ENCODE data around the gene MYO19.
"Not testable (repeated sequence)": the region's sequence is repeated elsewhere in the genome, so short reads cannot be mapped to it uniquely, and the experiment has no call there.

Gene MYO19

GRCh38 chr17:36504156-36504545 lies 30.5 kb downstream of the MYO19 start:
- no peak for DNase-seq
- in situ Hi-C loops (cut with HindIII; ENCODE audit: low pct_ligation_motif_present, low pct_unique_long_range_greater_than_20kb, low sequenced_read_pairs): no loop called here

- in situ Hi-C loops (cut with HindIII; ENCODE audit: low pct_ligation_motif_present, low pct_unique_long_range_greater_than_20kb, low sequenced_read_pairs): no loop called here
- DNase-seq: no peak
Measured at GRCh38 chr17:36503456-36504155, 31.1 kb downstream of the MYO19 start.

- DNase-seq: no peak
- in situ Hi-C loops (cut with HindIII; ENCODE audit: low pct_ligation_motif_present, low pct_unique_long_range_greater_than_20kb, low sequenced_read_pairs): no loop called here
Measured at GRCh38 chr17:36501963-36502362, 32.7 kb downstream of the MYO19 start.

- in situ Hi-C loops (cut with HindIII; ENCODE audit: low pct_ligation_motif_present, low pct_unique_long_range_greater_than_20kb, low sequenced_read_pairs): no loop called here
- no peak for DNase-seq
Measured at GRCh38 chr17:36501351-36501750, 33.3 kb downstream of the MYO19 start.

- in situ Hi-C loops (cut with HindIII; ENCODE audit: low pct_ligation_motif_present, low pct_unique_long_range_greater_than_20kb, low sequenced_read_pairs): no loop called here
- DNase-seq: peak; percentile 22
Measured at GRCh38 chr17:36500745-36501225, 33.9 kb downstream of the MYO19 start.

- in situ Hi-C loops (cut with HindIII; ENCODE audit: low pct_ligation_motif_present, low pct_unique_long_range_greater_than_20kb, low sequenced_read_pairs): no loop called here
Measured at GRCh38 chr17:36498560-36499300, 35.9 kb downstream of the MYO19 start.

GRCh38 chr17:36498155-36498554 lies 36.5 kb downstream of the MYO19 start:
- in situ Hi-C loops (cut with HindIII; ENCODE audit: low pct_ligation_motif_present, low pct_unique_long_range_greater_than_20kb, low sequenced_read_pairs): no loop called here

More at GRCh38 chr17:36498560-36499300, 35.9 kb downstream of the MYO19 start:
- DNase-seq: no peak

GRCh38 chr17:36496018-36496789 lies 38.5 kb downstream of the MYO19 start:
- no peak for DNase-seq
- in situ Hi-C loops (cut with HindIII; ENCODE audit: low pct_ligation_motif_present, low pct_unique_long_range_greater_than_20kb, low sequenced_read_pairs): no loop called here

More at GRCh38 chr17:36498155-36498554, 36.5 kb downstream of the MYO19 start:
- DNase-seq: no peak

GRCh38 chr17:36495076-36495578 lies 39.5 kb downstream of the MYO19 start:
- in situ Hi-C loops (cut with HindIII; ENCODE audit: low pct_ligation_motif_present, low pct_unique_long_range_greater_than_20kb, low sequenced_read_pairs): no loop called here
- DNase-seq: no peak

GRCh38 chr17:36494674-36495073 lies 40.0 kb downstream of the MYO19 start:
- in situ Hi-C loops (cut with HindIII; ENCODE audit: low pct_ligation_motif_present, low pct_unique_long_range_greater_than_20kb, low sequenced_read_pairs): no loop called here
- DNase-seq: no peak

GRCh38 chr17:36493956-36494355 lies 40.7 kb downstream of the MYO19 start:
- in situ Hi-C loops (cut with HindIII; ENCODE audit: low pct_ligation_motif_present, low pct_unique_long_range_greater_than_20kb, low sequenced_read_pairs): no loop called here
- no peak for DNase-seq

GRCh38 chr17:36486204-36487194 lies 48.2 kb downstream of the MYO19 start, which contains the start of gene ZNHIT3:
ZNHIT3 (plus strand) TSS chr17:36486681; CDS start chr17:36486700, 19 bp downstream.
- in situ Hi-C loops (cut with HindIII; ENCODE audit: low pct_ligation_motif_present, low pct_unique_long_range_greater_than_20kb, low sequenced_read_pairs): no loop called here
- peak; percentile 94 for DNase-seq

GRCh38 chr17:36485805-36486203 lies 48.9 kb downstream of the MYO19 start:
- in situ Hi-C loops (cut with HindIII; ENCODE audit: low pct_ligation_motif_present, low pct_unique_long_range_greater_than_20kb, low sequenced_read_pairs): no loop called here
- DNase-seq: no peak

- DNase-seq: no peak
- in situ Hi-C loops (cut with HindIII; ENCODE audit: low pct_ligation_motif_present, low pct_unique_long_range_greater_than_20kb, low sequenced_read_pairs): no loop called here
Measured at GRCh38 chr17:36485027-36485426, 49.6 kb downstream of the MYO19 start.

GRCh38 chr17:36484021-36484420 lies 50.6 kb downstream of the MYO19 start:
- in situ Hi-C loops (cut with HindIII; ENCODE audit: low pct_ligation_motif_present, low pct_unique_long_range_greater_than_20kb, low sequenced_read_pairs); DNase-seq: not testable (repeated sequence)

GRCh38 chr17:36482611-36483504 lies 51.8 kb downstream of the MYO19 start:
- DNase-seq: peak; percentile 86
- in situ Hi-C loops (cut with HindIII; ENCODE audit: low pct_ligation_motif_present, low pct_unique_long_range_greater_than_20kb, low sequenced_read_pairs): no loop called here

GRCh38 chr17:36481829-36482228 lies 52.8 kb downstream of the MYO19 start:
- no peak for DNase-seq
- in situ Hi-C loops (cut with HindIII; ENCODE audit: low pct_ligation_motif_present, low pct_unique_long_range_greater_than_20kb, low sequenced_read_pairs): no loop called here

All from ACHN (cell line).